ENCODE data around the gene TAOK3. TPM values are rescaled to one million over a fixed set of nuclear protein-coding genes. Genes with fewer than 3 reads are reported as not detected.

Gene TAOK3
- total RNA-seq = 10 to 100 TPM; 33.4 to 40.6 TPM
- 12.6 TPM for polyA plus RNA-seq (2013, experiment 1 of 2)
- 11.7 TPM for polyA plus RNA-seq (2013, experiment 2 of 2)
- long read RNA-seq, experiment 1, partial matches to known transcripts = 2 of 8 reads
- long read RNA-seq, experiment 1, other reads (novel, unspliced or antisense) = 3 of 8 reads
- long read RNA-seq, experiment 2, full-length matches to known transcripts = 23 of 45 reads
- long read RNA-seq, experiment 2, partial matches to known transcripts = 9 of 45 reads
- long read RNA-seq, experiment 2, other reads (novel, unspliced or antisense) = 13 of 45 reads
- long read RNA-seq, experiment 3, full-length matches to known transcripts = 55 of 112 reads
- long read RNA-seq, experiment 3, partial matches to known transcripts = 45 of 112 reads
- long read RNA-seq, experiment 3, other reads (novel, unspliced or antisense) = 12 of 112 reads
- long read RNA-seq, experiment 4, full-length matches to known transcripts = 4 of 33 reads
- long read RNA-seq, experiment 4, partial matches to known transcripts = 25 of 33 reads
- long read RNA-seq, experiment 4, other reads (novel, unspliced or antisense) = 4 of 33 reads

DNA sequence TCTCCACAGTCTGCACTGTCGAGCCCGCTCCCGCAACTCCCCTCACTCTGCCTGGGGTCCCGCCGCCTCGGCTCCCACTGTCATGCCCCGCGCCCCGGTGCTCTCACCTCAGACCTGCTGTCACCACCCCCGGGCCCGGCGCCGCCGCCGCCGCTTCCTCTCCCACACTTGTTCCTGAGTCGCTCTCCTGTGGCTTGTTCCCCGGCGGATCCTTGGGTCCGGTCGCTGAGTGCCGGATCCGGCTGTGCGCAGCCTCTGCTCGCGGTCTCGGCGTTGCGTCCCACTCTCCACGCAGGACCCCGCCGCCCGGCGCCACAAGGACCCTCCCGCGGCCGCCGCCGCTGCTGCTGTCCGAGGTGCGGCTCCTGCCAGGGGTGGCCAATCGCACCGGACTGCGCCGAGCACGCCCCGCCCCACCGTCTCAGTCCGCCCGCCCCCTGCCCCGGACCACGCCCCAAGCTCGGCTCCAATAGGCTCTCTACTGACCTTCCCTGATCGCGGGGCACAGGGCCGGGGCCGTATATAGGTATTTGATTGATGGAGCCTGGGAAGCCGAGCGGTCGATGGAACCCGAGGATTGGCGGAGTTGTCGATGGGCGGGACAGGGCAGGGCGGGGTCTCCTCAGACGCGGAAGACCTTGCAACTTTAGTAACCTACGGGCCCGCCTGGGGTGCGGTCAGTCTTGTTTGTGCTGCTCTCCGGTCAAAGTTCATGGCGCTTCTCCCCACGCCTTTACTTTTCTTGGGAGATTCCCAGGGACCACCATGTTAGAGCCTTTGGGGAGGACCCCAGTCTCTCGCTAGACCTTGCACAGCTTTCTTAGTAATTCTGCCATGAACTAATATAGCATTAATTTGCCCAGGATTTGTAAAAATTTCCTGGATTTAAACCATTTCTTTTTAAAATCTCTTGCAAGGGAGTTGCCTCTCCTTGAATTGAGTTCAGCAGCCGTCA, at the start of gene TAOK3:
Gene TAOK3, minus strand, starts transcription at position 367 of the 955 bp plus-strand sequence. CDS start 117,340 bp downstream, outside the sequence.
- Histone ChIP-seq H3K27ac (ENCODE audit: low read depth, low read length) (no peak within 1 kb of the TSS), H3K4me1 (ENCODE audit: control insufficient read depth, insufficient read depth, low read length) (peaks cover 4% of the 10 kb centered on the region), H3K9me3 (ENCODE audit: control insufficient read depth, low read length) (no peaks in the 10 kb centered on the region), H3K27me3 (ENCODE audit: control insufficient read depth, insufficient read depth, low read length, poor library complexity, severe bottlenecking) (no peaks in the 10 kb centered on the region), H3K9ac (ENCODE audit: extremely low read depth, low read length, poor library complexity, severe bottlenecking) (peak within 1 kb of the TSS; percentile 45), H3K4me3 (ENCODE audit: low read length) (peak within 1 kb of the TSS; percentile 89), H3K36me3 (ENCODE audit: control insufficient read depth, insufficient read depth, low read length) (no peaks in the 10 kb centered on the region)
- Mint-ChIP-seq H3K4me1 (peaks cover 37% of the 10 kb centered on the region), H3K4me3 (peak within 1 kb of the TSS; percentile 94), H3K36me3 (ENCODE audit: low read depth) (no peaks in the 10 kb centered on the region), H3K9me3 (no peaks in the 10 kb centered on the region), H3K27me3 (ENCODE audit: insufficient read depth) (no peaks in the 10 kb centered on the region), H3K27ac (peak within 1 kb of the TSS; percentile 95)
- DNase-seq = peak; percentile 100
- TF ChIP-seq, protein P1, sequence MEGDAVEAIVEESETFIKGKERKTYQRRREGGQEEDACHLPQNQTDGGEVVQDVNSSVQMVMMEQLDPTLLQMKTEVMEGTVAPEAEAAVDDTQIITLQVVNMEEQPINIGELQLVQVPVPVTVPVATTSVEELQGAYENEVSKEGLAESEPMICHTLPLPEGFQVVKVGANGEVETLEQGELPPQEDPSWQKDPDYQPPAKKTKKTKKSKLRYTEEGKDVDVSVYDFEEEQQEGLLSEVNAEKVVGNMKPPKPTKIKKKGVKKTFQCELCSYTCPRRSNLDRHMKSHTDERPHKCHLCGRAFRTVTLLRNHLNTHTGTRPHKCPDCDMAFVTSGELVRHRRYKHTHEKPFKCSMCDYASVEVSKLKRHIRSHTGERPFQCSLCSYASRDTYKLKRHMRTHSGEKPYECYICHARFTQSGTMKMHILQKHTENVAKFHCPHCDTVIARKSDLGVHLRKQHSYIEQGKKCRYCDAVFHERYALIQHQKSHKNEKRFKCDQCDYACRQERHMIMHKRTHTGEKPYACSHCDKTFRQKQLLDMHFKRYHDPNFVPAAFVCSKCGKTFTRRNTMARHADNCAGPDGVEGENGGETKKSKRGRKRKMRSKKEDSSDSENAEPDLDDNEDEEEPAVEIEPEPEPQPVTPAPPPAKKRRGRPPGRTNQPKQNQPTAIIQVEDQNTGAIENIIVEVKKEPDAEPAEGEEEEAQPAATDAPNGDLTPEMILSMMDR (conservative IDR thresholded peaks at IDR 0.05) = no peak
- 0% methylated on average over 33 to 75 of the region's 75 CpGs for WGBS, 2 experiments (ENCODE audit: insufficient coverage in 1 of 2, insufficient read length in 1 of 2)

DNA sequence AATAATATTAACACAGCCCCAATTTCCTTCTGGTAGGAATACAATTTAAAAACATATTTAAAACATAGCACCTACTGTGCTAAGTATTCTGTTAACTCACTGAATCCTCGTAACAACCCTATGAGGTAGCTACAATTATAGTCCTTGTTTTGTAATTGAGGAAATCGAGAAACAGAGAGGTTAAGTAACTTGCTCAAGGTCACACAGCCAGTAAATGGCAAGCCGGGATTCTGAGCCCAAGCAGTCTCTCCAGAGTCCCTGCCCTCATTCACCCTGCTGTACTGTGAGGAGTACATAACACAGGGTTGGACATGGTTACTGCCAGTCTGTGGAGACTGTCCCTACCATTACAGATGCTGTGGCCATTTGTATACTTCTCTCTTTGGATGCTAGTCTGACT, 48.0 kb upstream of the TAOK3 start:
- H3K4me1 ChIP-seq (ENCODE audit: control insufficient read depth, insufficient read depth, low read length) = no peaks in the 10 kb centered on the region
- DNase-seq = no peak
- TF ChIP-seq, protein P1 (conservative IDR thresholded peaks at IDR 0.05) = no peak
- H3K27ac ChIP-seq (ENCODE audit: low read depth, low read length) = no peak overlapping the region
- H3K27ac Mint-ChIP-seq = no peak overlapping the region
- no peak overlapping the region for H3K4me3 Mint-ChIP-seq
- H3K36me3 Mint-ChIP-seq (ENCODE audit: low read depth) = peaks cover 27% of the 10 kb centered on the region
- no peaks in the 10 kb centered on the region for H3K9me3 Mint-ChIP-seq
- H3K36me3 ChIP-seq (ENCODE audit: control insufficient read depth, insufficient read depth, low read length) = peaks cover 26% of the 10 kb centered on the region
- 87 to 100% methylated on average over 3 of the region's 3 CpGs for WGBS, 2 experiments (ENCODE audit: insufficient coverage in 1 of 2, insufficient read length in 1 of 2)
- no peaks in the 10 kb centered on the region for H3K4me1 Mint-ChIP-seq
- H3K27me3 ChIP-seq (ENCODE audit: control insufficient read depth, insufficient read depth, low read length, poor library complexity, severe bottlenecking) = no peaks in the 10 kb centered on the region
- H3K27me3 Mint-ChIP-seq (ENCODE audit: insufficient read depth) = no peaks in the 10 kb centered on the region
- no peaks in the 10 kb centered on the region for H3K9me3 ChIP-seq (ENCODE audit: control insufficient read depth, low read length)
- H3K4me3 ChIP-seq (ENCODE audit: low read length) = no peak overlapping the region
- no peak overlapping the region for H3K9ac ChIP-seq (ENCODE audit: extremely low read depth, low read length, poor library complexity, severe bottlenecking)

DNA sequence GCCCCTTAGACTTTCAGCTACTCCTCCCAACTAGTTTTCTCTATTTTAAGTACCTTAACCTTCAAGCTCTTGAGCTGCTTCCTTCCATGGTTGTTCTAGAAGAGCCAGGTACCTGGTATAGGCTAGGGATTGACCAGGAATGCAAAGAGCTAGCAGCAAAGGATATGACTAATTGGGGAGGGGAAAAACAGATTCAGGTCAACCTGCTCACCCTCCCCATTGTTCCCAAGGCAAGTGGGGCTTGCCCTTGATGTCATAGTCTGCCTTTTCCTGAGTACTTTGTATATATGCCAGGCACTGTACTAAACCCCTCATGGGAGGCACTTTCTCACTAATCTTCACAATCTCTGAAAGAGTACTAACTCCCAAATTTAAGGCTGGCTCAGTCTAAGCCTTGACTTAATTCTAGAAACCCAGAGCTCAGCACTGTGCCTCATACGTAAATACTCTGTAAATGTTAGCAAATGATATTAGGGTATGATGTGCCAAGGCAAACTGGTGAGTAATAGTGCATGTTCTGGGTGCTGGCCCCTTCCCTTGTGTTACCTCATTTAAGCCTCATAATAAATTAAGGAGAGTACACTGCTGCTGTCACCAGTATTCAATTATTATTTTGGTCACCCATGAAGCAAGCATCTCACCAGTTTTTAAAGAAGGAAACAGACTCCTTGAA, 45.8 kb upstream of the TAOK3 start:
- Mint-ChIP-seq H3K27ac (no peak overlapping the region), H3K36me3 (ENCODE audit: low read depth) (peaks cover 47% of the 10 kb centered on the region), H3K9me3 (no peaks in the 10 kb centered on the region), H3K27me3 (ENCODE audit: insufficient read depth) (no peaks in the 10 kb centered on the region), H3K4me3 (no peak overlapping the region), H3K4me1 (no peaks in the 10 kb centered on the region)
- no peak overlapping the region for H3K4me3 ChIP-seq (ENCODE audit: low read length)
- DNase-seq = no peak
- TF ChIP-seq, protein P1 (conservative IDR thresholded peaks at IDR 0.05) = no peak
- no peak overlapping the region for H3K27ac ChIP-seq (ENCODE audit: low read depth, low read length)
- WGBS, 2 experiments (ENCODE audit: insufficient coverage in 1 of 2, insufficient read length in 1 of 2) = 95% methylated on average over 1 of the region's 1 CpG; no CpG with 5 or more reads in 1 of the 2 experiments
- H3K36me3 ChIP-seq (ENCODE audit: control insufficient read depth, insufficient read depth, low read length) = peaks cover 47% of the 10 kb centered on the region
- H3K4me1 ChIP-seq (ENCODE audit: control insufficient read depth, insufficient read depth, low read length) = no peaks in the 10 kb centered on the region
- H3K9ac ChIP-seq (ENCODE audit: extremely low read depth, low read length, poor library complexity, severe bottlenecking) = no peak overlapping the region
- H3K27me3 ChIP-seq (ENCODE audit: control insufficient read depth, insufficient read depth, low read length, poor library complexity, severe bottlenecking) = no peaks in the 10 kb centered on the region
- no peaks in the 10 kb centered on the region for H3K9me3 ChIP-seq (ENCODE audit: control insufficient read depth, low read length)

All from endodermal cell (in vitro differentiated cells).